Right lobe of liver (tissue), 4 donors: Measurements from ENCODE around the gene ZMYM4.

Experiments used
- CTCF ChIP-seq, 4 donors: fragments of 200-600 bp in 3 of 4; fragments of 450-650 bp in 1 of 4; IDR thresholded peaks; one replicate each; pipeline versions ENCODE4 v1.5.1 to v1.8.0; 2016 to 2022; ENCODE audit warnings: antibody characterized with exemption in 4 of 4, mild to moderate bottlenecking in 2 of 4
- POLR2A ChIP-seq: fragments of 450-650 bp; IDR thresholded peaks from one replicate; pipeline ENCODE4 v1.6.1; 2017; ENCODE audit warnings: antibody characterized with exemption, mild to moderate bottlenecking
- donor health status: DM: no; HTN: no; CAD: no.
- donor health status: DM: no; HTN: no; CAD: no.
- donor health status: DM: no; HTN: yes; CAD: no.

- no peak for TF ChIP-seq CTCF (IDR thresholded peaks at IDR 0.05)
- TF ChIP-seq POLR2A = no peak
These were observed 11.5 kb downstream of the ZMYM4 start for GRCh38 chr1:35280006-35280405.
